ENCODE results near the gene INPP5E.

DNA sequence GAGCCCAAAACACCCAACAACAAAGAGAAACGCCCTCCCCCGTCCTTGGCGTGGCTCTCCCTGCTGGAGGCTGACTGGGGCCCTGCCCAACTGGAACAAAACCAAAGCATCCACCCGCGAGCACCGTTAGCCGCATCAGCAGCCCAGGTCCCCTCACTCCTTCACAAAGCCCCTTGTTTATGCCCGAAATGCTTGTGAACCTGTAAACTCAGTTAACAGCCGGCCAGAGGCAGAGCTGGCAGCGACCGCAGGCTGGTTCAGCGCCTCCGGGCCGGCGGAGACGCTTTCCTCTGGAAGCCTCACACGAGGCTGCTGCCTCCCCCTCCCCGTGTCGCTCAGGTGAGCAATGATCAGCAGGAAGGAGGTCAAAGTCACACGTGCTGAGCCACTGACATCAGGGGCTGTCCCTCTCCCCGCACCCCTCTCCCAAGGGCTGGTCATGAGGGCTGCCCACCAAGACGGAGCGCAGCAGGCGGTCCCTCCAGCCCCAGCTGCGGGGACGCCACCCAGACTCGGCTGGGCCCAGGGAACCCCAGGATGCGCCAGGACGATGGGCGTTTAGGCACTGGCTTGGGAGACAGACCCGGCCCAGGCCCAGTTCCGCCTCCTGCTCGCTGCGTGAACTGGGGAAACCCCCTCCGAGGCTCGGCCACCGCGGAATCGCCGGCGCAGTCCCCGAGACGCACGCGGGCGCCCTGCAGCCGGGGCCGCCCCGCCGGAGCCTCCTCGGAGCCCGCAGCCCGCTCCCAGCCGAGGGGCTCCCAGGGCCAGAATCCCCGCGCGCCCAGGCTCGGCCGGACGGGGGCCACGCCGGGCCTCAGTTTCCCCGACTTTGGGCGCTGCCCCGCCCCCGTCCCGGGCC lies 40.2 kb downstream of the INPP5E start:
- TF ChIP-seq, protein P1, sequence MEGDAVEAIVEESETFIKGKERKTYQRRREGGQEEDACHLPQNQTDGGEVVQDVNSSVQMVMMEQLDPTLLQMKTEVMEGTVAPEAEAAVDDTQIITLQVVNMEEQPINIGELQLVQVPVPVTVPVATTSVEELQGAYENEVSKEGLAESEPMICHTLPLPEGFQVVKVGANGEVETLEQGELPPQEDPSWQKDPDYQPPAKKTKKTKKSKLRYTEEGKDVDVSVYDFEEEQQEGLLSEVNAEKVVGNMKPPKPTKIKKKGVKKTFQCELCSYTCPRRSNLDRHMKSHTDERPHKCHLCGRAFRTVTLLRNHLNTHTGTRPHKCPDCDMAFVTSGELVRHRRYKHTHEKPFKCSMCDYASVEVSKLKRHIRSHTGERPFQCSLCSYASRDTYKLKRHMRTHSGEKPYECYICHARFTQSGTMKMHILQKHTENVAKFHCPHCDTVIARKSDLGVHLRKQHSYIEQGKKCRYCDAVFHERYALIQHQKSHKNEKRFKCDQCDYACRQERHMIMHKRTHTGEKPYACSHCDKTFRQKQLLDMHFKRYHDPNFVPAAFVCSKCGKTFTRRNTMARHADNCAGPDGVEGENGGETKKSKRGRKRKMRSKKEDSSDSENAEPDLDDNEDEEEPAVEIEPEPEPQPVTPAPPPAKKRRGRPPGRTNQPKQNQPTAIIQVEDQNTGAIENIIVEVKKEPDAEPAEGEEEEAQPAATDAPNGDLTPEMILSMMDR (IDR thresholded peaks at IDR 0.05): no peak
- TF ChIP-seq POLR2A (IDR thresholded peaks at IDR 0.05): no peak

Measured in lower leg skin (tissue), 3 donors.